Thymus (tissue), 11 donors: ENCODE measurements around the gene LMO7. TPM values are rescaled to one million over a fixed set of nuclear protein-coding genes. Genes with fewer than 3 reads are reported as not detected.
A peak's percentile ranks its signal among the peaks of the same experiment; 100 is the strongest.
"Not testable (repeated sequence)": the region's sequence is repeated elsewhere in the genome, so short reads cannot be mapped to it uniquely, and the experiment has no call there.

ENCODE experiments used
- DNase-seq, 9 donors: peaks; one replicate each; pipeline ENCODE4 v3.0.0-alpha.2; 2013; ENCODE audit warnings: low spot score in 9 of 9, low read depth in 6 of 9, missing footprints in 1 of 9
- H3K27ac ChIP-seq, 2 donors: one replicate each; pipeline ENCODE4 v1.5.1; 2013; ENCODE audit warnings: control low read depth in 1 of 2, low read depth in 1 of 2, low read length in 1 of 2, mild to moderate bottlenecking in 1 of 2, moderate library complexity in 1 of 2
- H3K27me3 ChIP-seq, 2 donors: one replicate each; pipeline ENCODE4 v1.5.1; 2013; ENCODE audit warnings: low read length in 1 of 2; ENCODE audit not compliant: control insufficient read depth in 2 of 2, insufficient read depth in 1 of 2
- H3K36me3 ChIP-seq, 2 donors: one replicate each; pipeline ENCODE4 v1.5.1; 2013; ENCODE audit warnings: low read length in 1 of 2, mild to moderate bottlenecking in 1 of 2, moderate library complexity in 1 of 2; ENCODE audit not compliant: control insufficient read depth in 2 of 2, insufficient read depth in 2 of 2
- H3K4me1 ChIP-seq, 2 donors: one replicate each; pipeline ENCODE4 v1.5.1; 2013; ENCODE audit warnings: low read length in 2 of 2; ENCODE audit not compliant: control insufficient read depth in 2 of 2, insufficient read depth in 2 of 2
- H3K4me3 ChIP-seq, 2 donors: one replicate each; pipeline ENCODE4 v1.5.1; 2013; ENCODE audit warnings: low read length in 2 of 2, control low read depth in 1 of 2, mild to moderate bottlenecking in 1 of 2
- H3K9me3 ChIP-seq, 2 donors: one replicate each; pipeline ENCODE4 v1.5.1; 2013; ENCODE audit warnings: low read length in 1 of 2, mild to moderate bottlenecking in 1 of 2; ENCODE audit not compliant: control insufficient read depth in 2 of 2, insufficient read depth in 1 of 2
- WGBS: extraction: QIAGEN DNeasy Blood & Tissue Kit; methylation state at CpG from one replicate; pipeline ENCODE4 v1.1.7; 2013; 5-methylcytosine and 5-hydroxymethylcytosine counted together
- polyA plus RNA-seq: library from polyadenylated mRNA; stranded (reverse); fragments of 200-250 nt; gene quantifications from one replicate; pipeline ENCODE4 v1.2.3, GENCODE V29; 2013
- total RNA-seq: library from RNA; stranded (reverse); fragments of 120-200 nt; gene quantifications from one replicate; pipeline ENCODE4 v1.2.4, GENCODE V29; 2013
- donor health status: healthy.

LMO7 gene
- total and polyA plus RNA-seq, 2 donors: 50.8 to 59.7 TPM

GRCh38 chr13:75713852-75714251 is 77.7 kb downstream of the LMO7 start:
- no peak overlapping the region for H3K27ac ChIP-seq
- H3K36me3 ChIP-seq: no peaks in the 10 kb centered on the region
- WGBS: 98% methylated on average over 2 of the region's 2 CpGs
- no peak overlapping the region for H3K4me3 ChIP-seq
- H3K27me3 ChIP-seq: no peaks in the 10 kb centered on the region
- no peak for DNase-seq
- no peaks in the 10 kb centered on the region for H3K9me3 ChIP-seq
- H3K4me1 ChIP-seq: no peaks in the 10 kb centered on the region

GRCh38 chr13:75715601-75716523 is 79.7 kb downstream of the LMO7 start:
- peak in 1 of 9 donors; percentile 37 for DNase-seq
- WGBS: 38% methylated on average over 6 of the region's 6 CpGs
- Histone ChIP-seq H3K4me3 (no peak overlapping the region), H3K36me3 (no peaks in the 10 kb centered on the region), H3K4me1 (no peaks in the 10 kb centered on the region), H3K9me3 (no peaks in the 10 kb centered on the region), H3K27ac (no peak overlapping the region), H3K27me3 (no peaks in the 10 kb centered on the region)

- Histone ChIP-seq H3K27me3 (no peaks in the 10 kb centered on the region), H3K4me1 (no peaks in the 10 kb centered on the region), H3K4me3 (no peak overlapping the region), H3K9me3 (no peaks in the 10 kb centered on the region), H3K27ac (peak overlapping the region in 1 of 2 donors; percentile 5), H3K36me3 (no peaks in the 10 kb centered on the region)
- 89% methylated on average over 2 of the region's 2 CpGs for WGBS
- DNase-seq: no peak
Observed at GRCh38 chr13:75717525-75717924, 81.4 kb downstream of the LMO7 start.

- WGBS: 98% methylated on average over 2 of the region's 2 CpGs
- no peak for DNase-seq
Observed at GRCh38 chr13:75721307-75721706, 85.2 kb downstream of the LMO7 start.

GRCh38 chr13:75723901-75724300 is 87.8 kb downstream of the LMO7 start:
- H3K4me3 ChIP-seq: no peak overlapping the region
- no peaks in the 10 kb centered on the region for H3K36me3 ChIP-seq
- no peaks in the 10 kb centered on the region for H3K9me3 ChIP-seq
- H3K4me1 ChIP-seq: no peaks in the 10 kb centered on the region
- no peaks in the 10 kb centered on the region for H3K27me3 ChIP-seq
- DNase-seq: no peak
- no peak overlapping the region for H3K27ac ChIP-seq

More at GRCh38 chr13:75721307-75721706, 85.2 kb downstream of the LMO7 start:
- H3K4me1 ChIP-seq: no peaks in the 10 kb centered on the region
- H3K27me3 ChIP-seq: no peaks in the 10 kb centered on the region
- no peaks in the 10 kb centered on the region for H3K9me3 ChIP-seq
- no peak overlapping the region for H3K4me3 ChIP-seq
- no peaks in the 10 kb centered on the region for H3K36me3 ChIP-seq
- H3K27ac ChIP-seq: no peak overlapping the region

- Histone ChIP-seq H3K27ac (no peak overlapping the region), H3K4me3 (no peak overlapping the region), H3K36me3 (no peaks in the 10 kb centered on the region), H3K4me1 (no peaks in the 10 kb centered on the region), H3K9me3 (no peaks in the 10 kb centered on the region), H3K27me3 (no peaks in the 10 kb centered on the region)
- no peak for DNase-seq
- 90% methylated on average over 3 of the region's 3 CpGs for WGBS
Observed at GRCh38 chr13:75724752-75725517, 88.8 kb downstream of the LMO7 start.

GRCh38 chr13:75725736-75726135 is 89.6 kb downstream of the LMO7 start:
- no peak overlapping the region for H3K27ac ChIP-seq
- no peaks in the 10 kb centered on the region for H3K27me3 ChIP-seq
- H3K9me3 ChIP-seq: no peaks in the 10 kb centered on the region
- DNase-seq: no peak
- H3K4me1 ChIP-seq: no peaks in the 10 kb centered on the region
- no peak overlapping the region for H3K4me3 ChIP-seq
- H3K36me3 ChIP-seq: no peaks in the 10 kb centered on the region

GRCh38 chr13:75726306-75726705 is 90.2 kb downstream of the LMO7 start:
- H3K4me3 ChIP-seq: no peak overlapping the region
- no peaks in the 10 kb centered on the region for H3K27me3 ChIP-seq
- no peaks in the 10 kb centered on the region for H3K36me3 ChIP-seq
- H3K27ac ChIP-seq: no peak overlapping the region
- DNase-seq: no peak
- H3K9me3 ChIP-seq: no peaks in the 10 kb centered on the region
- WGBS: 95% methylated on average over 2 of the region's 2 CpGs
- no peaks in the 10 kb centered on the region for H3K4me1 ChIP-seq

- DNase-seq, H3K27ac ChIP-seq, H3K9me3 ChIP-seq, H3K4me3 ChIP-seq, H3K36me3 ChIP-seq, H3K4me1 ChIP-seq, H3K27me3 ChIP-seq: not testable (repeated sequence)
- 93% methylated on average over 10 of the region's 11 CpGs for WGBS
Observed at GRCh38 chr13:75733113-75733512, 97.0 kb downstream of the LMO7 start.
